Measurements from ENCODE around the gene TMEM31. TPM values are rescaled to one million over a fixed set of nuclear protein-coding genes. Genes with fewer than 3 reads are reported as not detected.

Gene TMEM31
- total and polyA plus RNA-seq, 2 donors (not counting 1 experiment from before 2014, with no cell fraction given), result 0.25 TPM; not detected in 1

- DNase-seq, result no peak
- H3K36me3 ChIP-seq (replicated peaks in 1 of 2; ENCODE audit: control extremely low read depth in 1 of 2, control insufficient read depth in 1 of 2, extremely low read depth in 1 of 2, insufficient read depth in 2 of 2, low read length in 1 of 2), result peaks cover 0 to 19% of the 10 kb centered on the region in 2 experiments
- H3K27me3 ChIP-seq (replicated peaks in 1 of 4; ENCODE audit: control extremely low read depth in 1 of 4, control insufficient read depth in 3 of 4, insufficient read depth in 4 of 4, low read length in 3 of 4), result no peaks in the 10 kb centered on the region
- ATAC-seq (ENCODE audit: low read depth), result peak; percentile 80
- CTCF ChIA-PET, result interaction anchor here (0.8 kb wide), 1 partner anchor 153 kb away, joined by 3 read pairs; no protein-coding TSS in a partner anchor
- intact Hi-C loops (cut with micrococcal nuclease), result loop anchor here (1.0 to 10.0 kb wide), 6 partner anchors 57 to 469 kb away; partner anchors contain the start of genes BEX4, RAB9B and ZCCHC18
- H3K79me2 ChIP-seq (ENCODE audit: control insufficient read depth, insufficient read depth, low read length), result peaks cover 8% of the 10 kb centered on the region
- H3K27me3 Mint-ChIP-seq, result no peaks in the 10 kb centered on the region
- POLR2A ChIA-PET, result interaction anchor here (0.7 to 1.0 kb wide), 3 partner anchors 56 to 91 kb away, joined by 3 to 8 read pairs (median 7); no protein-coding TSS in a partner anchor
- H3K4me3 ChIP-seq (ENCODE audit: control extremely low read depth in 1 of 5, extremely low read depth in 1 of 5, insufficient read depth in 1 of 5, low read depth in 2 of 5, low read length in 4 of 5), result peak within 1 kb of the TSS; percentile 79 to 95 (median 82)
- WGBS (ENCODE audit: insufficient coverage), result 0% methylated on average over 19 of the region's 37 CpGs
- TF ChIP-seq CTCF (IDR thresholded peaks at IDR 0.05) (no peak), EZH2 (IDR thresholded peaks at IDR 0.05; ENCODE audit: borderline replicate concordance, insufficient read depth, low read depth, low read length, poor library complexity, severe bottlenecking) (no peak)
- peaks cover 7% of the 10 kb centered on the region for H3K4me1 Mint-ChIP-seq
- H3K9me3 Mint-ChIP-seq (ENCODE audit: insufficient read depth), result no peaks in the 10 kb centered on the region
- peak within 1 kb of the TSS; percentile 50 for H3K27ac Mint-ChIP-seq
- peak within 1 kb of the TSS; percentile 97 for H3K27ac ChIP-seq (ENCODE audit: low read length in 2 of 2)
- H3K4me3 Mint-ChIP-seq, result peak within 1 kb of the TSS; percentile 67
- H3K4me1 ChIP-seq (ENCODE audit: control insufficient read depth in 2 of 2, insufficient read depth in 2 of 2, low read length in 2 of 2), result peaks cover 3 to 4% of the 10 kb centered on the region in 2 donors
- no peaks in the 10 kb centered on the region for H3K9me3 ChIP-seq (ENCODE audit: control extremely low read depth in 1 of 3, control insufficient read depth in 2 of 3, insufficient read depth in 1 of 3, low read length in 2 of 3)
- H3K4me2 ChIP-seq (replicated peaks; ENCODE audit: low read depth, low read length, poor library complexity, severe bottlenecking), result peak within 1 kb of the TSS; percentile 69
- peak within 1 kb of the TSS; percentile 83 for H3K9ac ChIP-seq (ENCODE audit: low read length)
- peak within 1 kb of the TSS; percentile 65 for H2AFZ ChIP-seq (ENCODE audit: insufficient read depth, low read depth, low read length, poor library complexity, severe bottlenecking)
- no peaks in the 10 kb centered on the region for H4K20me1 ChIP-seq (ENCODE audit: control insufficient read depth, insufficient read depth, low read length, poor library complexity, severe bottlenecking)
These were observed 24.3 kb upstream of the TMEM31 start, which contains the start of gene MORF4L2 for GRCh38 chrX:103686199-103687072. TSS of gene MORF4L2 (minus strand) at chrX:103686699. CDS start at chrX:103677027, 9,672 bp downstream.

Measured in B cell (primary cell).